ENCODE data around the gene UBA5.
A peak's percentile ranks its signal among the peaks of the same experiment; 100 is the strongest.

Gene UBA5

GRCh38 chr3:132723024-132723950 lies 63.2 kb downstream of the UBA5 start (continued):
- TF ChIP-seq ZNF148 (tag by site-specific recombination; IDR thresholded peaks at IDR 0.05; ENCODE audit: borderline replicate concordance) = no peak
- no peak for TF ChIP-seq ZNF610 (tag by site-specific recombination; IDR thresholded peaks at IDR 0.05; ENCODE audit: borderline replicate concordance)
- no peak for TF ChIP-seq ZNF114 (tag by site-specific recombination; IDR thresholded peaks at IDR 0.05)
- TF ChIP-seq ZNF561 (tag by site-specific recombination; IDR thresholded peaks at IDR 0.05; ENCODE audit: borderline replicate concordance) = peak; percentile 27; the same call in 1 of the 2 replicates
- no peak for TF ChIP-seq KLF7 (tag by site-specific recombination; IDR thresholded peaks at IDR 0.05; ENCODE audit: borderline replicate concordance)
- TF ChIP-seq FEZF1 (tag by site-specific recombination; IDR thresholded peaks at IDR 0.05) = no peak
- TF ChIP-seq ZNF433 (tag by site-specific recombination; IDR thresholded peaks at IDR 0.05; ENCODE audit: low read depth) = no peak
- TF ChIP-seq ZEB2 (tag by site-specific recombination; IDR thresholded peaks at IDR 0.05) = no peak
- TF ChIP-seq ZNF138 (tag by site-specific recombination; IDR thresholded peaks at IDR 0.05; ENCODE audit: borderline replicate concordance) = no peak
- TF ChIP-seq, protein P1, sequence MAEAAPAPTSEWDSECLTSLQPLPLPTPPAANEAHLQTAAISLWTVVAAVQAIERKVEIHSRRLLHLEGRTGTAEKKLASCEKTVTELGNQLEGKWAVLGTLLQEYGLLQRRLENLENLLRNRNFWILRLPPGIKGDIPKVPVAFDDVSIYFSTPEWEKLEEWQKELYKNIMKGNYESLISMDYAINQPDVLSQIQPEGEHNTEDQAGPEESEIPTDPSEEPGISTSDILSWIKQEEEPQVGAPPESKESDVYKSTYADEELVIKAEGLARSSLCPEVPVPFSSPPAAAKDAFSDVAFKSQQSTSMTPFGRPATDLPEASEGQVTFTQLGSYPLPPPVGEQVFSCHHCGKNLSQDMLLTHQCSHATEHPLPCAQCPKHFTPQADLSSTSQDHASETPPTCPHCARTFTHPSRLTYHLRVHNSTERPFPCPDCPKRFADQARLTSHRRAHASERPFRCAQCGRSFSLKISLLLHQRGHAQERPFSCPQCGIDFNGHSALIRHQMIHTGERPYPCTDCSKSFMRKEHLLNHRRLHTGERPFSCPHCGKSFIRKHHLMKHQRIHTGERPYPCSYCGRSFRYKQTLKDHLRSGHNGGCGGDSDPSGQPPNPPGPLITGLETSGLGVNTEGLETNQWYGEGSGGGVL (tag by site-specific recombination; IDR thresholded peaks at IDR 0.05) = no peak
- no peak for TF ChIP-seq ZNF174 (tag by site-specific recombination; IDR thresholded peaks at IDR 0.05)
- TF ChIP-seq ZNF837 (tag by site-specific recombination; IDR thresholded peaks at IDR 0.05) = no peak
- peak; percentile 39 for TF ChIP-seq ZNF366 (tag by site-specific recombination; conservative IDR thresholded peaks at IDR 0.05)
- TF ChIP-seq, protein P2, sequence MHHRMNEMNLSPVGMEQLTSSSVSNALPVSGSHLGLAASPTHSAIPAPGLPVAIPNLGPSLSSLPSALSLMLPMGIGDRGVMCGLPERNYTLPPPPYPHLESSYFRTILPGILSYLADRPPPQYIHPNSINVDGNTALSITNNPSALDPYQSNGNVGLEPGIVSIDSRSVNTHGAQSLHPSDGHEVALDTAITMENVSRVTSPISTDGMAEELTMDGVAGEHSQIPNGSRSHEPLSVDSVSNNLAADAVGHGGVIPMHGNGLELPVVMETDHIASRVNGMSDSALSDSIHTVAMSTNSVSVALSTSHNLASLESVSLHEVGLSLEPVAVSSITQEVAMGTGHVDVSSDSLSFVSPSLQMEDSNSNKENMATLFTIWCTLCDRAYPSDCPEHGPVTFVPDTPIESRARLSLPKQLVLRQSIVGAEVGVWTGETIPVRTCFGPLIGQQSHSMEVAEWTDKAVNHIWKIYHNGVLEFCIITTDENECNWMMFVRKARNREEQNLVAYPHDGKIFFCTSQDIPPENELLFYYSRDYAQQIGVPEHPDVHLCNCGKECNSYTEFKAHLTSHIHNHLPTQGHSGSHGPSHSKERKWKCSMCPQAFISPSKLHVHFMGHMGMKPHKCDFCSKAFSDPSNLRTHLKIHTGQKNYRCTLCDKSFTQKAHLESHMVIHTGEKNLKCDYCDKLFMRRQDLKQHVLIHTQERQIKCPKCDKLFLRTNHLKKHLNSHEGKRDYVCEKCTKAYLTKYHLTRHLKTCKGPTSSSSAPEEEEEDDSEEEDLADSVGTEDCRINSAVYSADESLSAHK (tag by site-specific recombination; IDR thresholded peaks at IDR 0.05) = no peak

GRCh38 chr3:132726341-132726823 lies 66.3 kb downstream of the UBA5 start:
- ChIA-PET POLR2A (no interaction called here), CTCF (interaction anchor here (0.5 to 2.3 kb wide), 23 partner anchors 8 to 1472 kb away, joined by 3 to 15 read pairs (median 4); no protein-coding TSS in a partner anchor)
- H3K4me1 ChIP-seq (ENCODE audit: control insufficient read depth, insufficient read depth, low read length) = no peaks in the 10 kb centered on the region
- no peaks in the 10 kb centered on the region for H3K9me3 ChIP-seq (ENCODE audit: control insufficient read depth, insufficient read depth, low read depth, low read length)
- H3K36me3 ChIP-seq (ENCODE audit: control insufficient read depth in 2 of 2, insufficient read depth in 1 of 2, low read length in 2 of 2) = no peaks in the 10 kb centered on the region
- no peak overlapping the region for H3K27ac ChIP-seq (ENCODE audit: extremely low read depth, low read depth, low read length)
- H3K4me3 ChIP-seq (ENCODE audit: low read depth, low read length) = no peak overlapping the region
- peak; percentile 68 for TF ChIP-seq ZNF654 (tag by site-specific recombination; IDR thresholded peaks at IDR 0.05; ENCODE audit: low read depth)
- TF ChIP-seq, protein P3, sequence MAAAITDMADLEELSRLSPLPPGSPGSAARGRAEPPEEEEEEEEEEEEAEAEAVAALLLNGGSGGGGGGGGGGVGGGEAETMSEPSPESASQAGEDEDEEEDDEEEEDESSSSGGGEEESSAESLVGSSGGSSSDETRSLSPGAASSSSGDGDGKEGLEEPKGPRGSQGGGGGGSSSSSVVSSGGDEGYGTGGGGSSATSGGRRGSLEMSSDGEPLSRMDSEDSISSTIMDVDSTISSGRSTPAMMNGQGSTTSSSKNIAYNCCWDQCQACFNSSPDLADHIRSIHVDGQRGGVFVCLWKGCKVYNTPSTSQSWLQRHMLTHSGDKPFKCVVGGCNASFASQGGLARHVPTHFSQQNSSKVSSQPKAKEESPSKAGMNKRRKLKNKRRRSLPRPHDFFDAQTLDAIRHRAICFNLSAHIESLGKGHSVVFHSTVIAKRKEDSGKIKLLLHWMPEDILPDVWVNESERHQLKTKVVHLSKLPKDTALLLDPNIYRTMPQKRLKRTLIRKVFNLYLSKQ (tag by site-specific recombination; IDR thresholded peaks at IDR 0.05; ENCODE audit: borderline replicate concordance) = no peak

All from HEK293 (cell line).